ENCODE measurements around the gene RTN1.

RTN1 gene

DNA sequence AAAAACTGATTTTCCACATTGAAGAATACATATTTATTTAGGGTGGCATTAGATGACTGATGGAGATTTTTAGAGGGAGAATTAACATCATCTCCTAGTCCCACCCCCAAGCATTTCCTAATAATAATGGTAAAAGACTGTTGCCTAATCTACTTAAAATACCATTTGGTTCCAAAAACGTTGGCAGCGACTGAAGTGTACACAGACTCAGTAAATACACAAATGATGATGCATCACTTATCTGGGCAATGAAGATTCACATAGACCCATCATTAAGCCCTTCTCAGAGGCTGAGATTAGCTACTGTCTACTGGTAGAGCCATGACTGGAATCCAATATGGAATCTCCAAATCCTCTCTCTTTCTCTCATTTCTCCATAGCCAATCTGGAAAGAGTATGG lies 18.2 kb downstream of the RTN1 start:
- DNase-seq: no peak

DNA sequence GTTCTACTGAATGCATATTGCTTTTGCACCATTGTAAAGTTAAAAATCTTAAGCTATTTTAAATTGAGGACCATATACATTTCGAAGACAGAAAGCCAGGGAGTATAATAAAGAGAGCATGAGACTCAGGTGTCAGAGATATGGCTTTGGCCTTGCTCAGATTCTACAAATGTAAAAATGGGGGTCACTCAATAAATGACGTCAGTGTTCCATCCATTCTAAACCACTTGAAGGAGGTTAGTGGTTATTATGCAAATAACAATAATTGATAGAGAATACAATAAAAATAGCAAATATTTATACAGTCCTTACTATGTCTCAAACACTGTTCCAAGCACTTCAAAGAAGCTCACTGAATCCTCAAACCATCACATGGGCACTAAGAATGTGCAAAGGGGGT lies 20.1 kb downstream of the RTN1 start:
- DNase-seq: no peak

DNA sequence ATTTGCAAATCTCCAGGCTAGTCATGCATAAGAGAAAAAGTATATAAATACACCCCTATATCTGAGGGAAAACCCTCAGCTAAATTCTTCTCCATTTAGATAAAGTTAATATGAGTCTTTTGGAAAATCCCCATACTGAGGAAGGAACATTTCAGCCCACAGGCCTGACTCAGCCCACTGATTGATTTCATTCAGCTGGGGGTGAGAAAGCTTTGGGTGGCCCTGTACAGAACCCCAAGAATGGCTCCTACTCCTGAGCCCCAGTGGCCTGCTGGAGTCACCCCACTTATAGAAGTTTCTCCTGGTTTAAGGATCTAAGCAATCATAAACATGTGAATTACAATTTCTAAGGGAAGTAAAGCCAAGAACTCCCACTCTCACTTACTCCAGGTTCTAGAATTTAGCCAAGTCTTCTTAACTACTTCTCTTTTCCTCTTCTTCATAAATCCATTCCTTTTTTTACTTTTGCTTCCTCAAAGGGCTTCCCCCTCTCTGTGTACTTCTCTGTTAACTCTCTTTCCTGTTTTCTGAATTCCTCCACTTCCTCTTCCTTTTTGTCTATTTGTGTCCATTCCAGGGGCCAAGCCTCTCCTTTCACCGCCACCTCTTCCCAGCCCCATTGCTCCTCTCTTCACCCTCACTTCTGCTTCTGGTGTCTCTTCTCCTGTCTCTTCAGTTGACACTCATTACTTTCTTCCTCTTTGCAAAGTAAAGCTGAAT lies 21.0 kb downstream of the RTN1 start:
- peak in 1 of 51 donors; percentile 0 for DNase-seq

DNA sequence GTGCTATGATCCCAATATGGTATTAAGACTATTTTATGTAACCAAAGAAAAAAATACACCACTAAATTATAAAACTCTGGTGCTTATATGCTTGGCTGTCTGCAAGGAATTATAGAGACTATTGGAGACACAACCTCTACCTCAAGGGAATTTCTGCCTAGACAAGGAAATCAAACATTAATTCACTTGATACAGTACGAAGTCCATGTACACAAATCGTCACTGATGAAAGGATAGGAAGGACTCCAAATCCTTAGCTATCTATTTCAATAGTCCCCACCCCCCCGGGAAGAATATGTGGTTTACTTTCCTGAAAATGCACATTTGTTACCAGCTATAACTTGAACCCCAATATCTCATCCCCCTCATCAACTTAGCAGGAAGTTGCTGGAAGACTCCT lies 21.9 kb downstream of the RTN1 start:
- no peak for DNase-seq

DNA sequence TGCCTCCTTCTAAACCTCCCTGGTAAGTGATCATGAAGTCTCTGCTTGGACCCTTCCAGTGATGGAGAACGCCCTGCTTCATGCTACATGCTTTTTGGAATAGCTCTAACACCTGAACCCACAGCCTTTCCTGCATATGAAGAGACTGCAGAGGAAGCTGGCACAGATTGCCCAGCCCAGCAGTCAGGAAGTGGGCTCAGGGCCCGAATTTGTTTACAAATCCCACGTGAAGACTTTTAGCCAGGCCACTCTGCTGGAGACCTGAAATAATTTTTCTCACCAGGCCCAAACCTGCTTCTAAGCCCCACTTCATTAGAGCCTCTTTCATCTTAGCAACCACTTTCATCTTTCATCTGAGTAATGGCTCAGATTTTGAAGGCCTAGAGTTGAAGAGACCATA lies 22.9 kb downstream of the RTN1 start:
- DNase-seq: peak in 1 of 51 donors; percentile 2

DNA sequence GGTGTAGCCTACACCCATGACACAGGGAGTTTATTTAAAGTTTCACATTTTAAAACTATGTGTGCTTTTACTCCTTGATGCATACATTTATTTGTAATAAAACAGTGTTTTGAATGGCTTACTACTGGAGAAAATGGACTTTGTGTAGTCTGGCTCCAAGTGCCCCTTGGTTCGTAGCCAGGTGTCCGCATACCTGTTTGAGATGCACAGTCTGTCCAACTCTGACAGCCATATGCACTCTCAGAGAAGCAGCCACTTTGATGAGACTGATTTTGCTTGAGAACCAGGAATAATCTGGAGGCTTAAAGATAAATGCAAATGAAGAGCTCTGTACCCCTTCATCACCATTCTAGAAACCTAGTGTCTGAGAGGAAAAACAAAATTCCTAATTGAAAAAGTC lies 24.0 kb downstream of the RTN1 start:
- DNase-seq: no peak

DNA sequence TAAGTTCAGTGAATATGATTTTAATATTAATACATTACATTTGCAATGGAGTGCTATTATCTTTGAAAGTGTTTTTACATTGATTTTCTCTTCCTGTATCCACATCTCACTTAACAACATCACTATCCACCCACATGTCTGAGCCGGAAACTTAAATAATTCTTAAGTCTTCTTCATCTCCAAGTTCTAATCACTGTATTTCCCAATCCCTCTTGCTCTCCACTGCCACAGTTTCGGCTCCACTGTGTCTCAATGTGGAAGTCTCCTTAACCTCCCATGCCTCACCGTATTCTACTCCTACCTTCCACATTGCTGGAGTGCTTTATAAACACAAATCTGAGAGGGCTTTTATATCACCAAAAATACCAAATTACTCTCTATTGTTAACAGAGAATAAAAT lies 25.3 kb downstream of the RTN1 start:
- no peak for DNase-seq

DNA sequence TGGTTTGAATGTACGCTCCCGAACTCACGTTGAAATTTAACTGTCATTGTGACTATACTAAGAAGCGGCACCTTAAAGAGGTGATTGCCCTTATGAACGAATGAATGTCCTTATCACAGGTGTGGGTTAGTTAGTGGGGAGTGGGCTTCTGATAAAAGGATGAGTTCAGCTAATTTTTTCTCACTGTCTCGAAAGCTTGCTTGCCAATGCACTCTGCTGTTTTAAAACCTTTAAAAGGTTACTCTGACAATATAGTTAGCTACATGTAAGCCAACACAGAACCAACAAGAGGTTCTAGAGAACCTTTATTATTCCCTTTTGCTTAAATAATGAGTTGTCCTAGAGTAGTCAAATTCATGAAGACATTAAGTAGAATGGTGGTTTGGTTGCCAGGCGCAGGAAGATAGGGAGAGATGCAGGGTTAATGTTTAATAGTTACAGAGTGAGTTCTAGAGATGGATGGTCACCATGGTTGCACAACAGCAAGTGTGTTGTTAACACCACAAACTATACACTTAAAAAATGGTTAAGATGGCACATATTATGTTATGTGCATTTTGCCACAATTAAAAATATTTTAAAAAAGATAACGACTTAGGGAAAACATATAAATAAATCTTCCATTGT lies 26.3 kb downstream of the RTN1 start:
- no peak for DNase-seq

DNA sequence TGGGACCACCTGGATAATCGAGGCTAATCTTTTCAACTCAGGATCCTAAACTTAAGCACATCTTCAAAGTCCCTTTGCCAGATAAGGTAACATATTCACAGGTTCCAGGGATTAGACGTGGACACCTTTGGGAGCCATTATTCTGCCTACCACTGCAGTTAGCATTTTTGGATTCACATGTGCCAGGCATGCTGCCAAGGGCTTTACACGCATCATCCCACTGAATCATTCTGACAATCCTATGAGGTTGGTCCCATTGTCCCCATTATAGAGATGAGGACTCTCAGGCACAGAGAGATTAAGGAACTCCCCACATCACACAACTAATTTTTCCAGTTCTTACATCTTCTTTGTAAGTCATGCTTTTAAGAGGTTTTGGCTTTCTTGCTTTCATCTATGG lies 34.5 kb downstream of the RTN1 start:
- no peak for DNase-seq

DNA sequence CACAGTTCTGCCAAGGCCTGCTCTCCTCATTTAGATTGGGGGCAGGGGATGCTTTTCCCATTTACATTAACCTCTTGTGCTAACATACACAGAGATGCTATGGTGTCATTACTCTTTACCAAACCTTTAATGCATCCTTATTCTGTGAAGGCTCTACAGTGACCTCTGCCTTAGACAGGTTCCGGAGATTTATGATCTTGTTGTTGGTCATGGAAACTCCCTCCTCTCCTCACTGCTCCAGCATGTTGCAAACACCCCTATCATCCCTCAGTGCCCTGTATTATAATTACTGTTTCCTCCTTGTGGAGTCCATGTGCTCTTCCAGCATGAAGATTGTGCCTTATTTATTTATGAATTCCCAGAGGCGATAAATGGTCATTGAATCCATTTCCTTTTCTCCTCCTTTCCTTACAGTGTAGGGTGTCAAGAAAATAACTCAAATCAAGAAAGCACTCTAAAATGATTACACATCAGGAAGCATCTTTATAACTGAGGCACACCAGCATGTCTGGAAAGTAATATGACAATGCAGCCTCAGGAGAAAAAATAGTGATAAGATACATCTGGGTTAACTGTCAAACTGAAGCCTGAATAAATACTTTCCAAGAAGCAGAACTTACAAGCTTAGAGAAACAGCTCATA lies 37.8 kb downstream of the RTN1 start:
- DNase-seq: no peak

DNA sequence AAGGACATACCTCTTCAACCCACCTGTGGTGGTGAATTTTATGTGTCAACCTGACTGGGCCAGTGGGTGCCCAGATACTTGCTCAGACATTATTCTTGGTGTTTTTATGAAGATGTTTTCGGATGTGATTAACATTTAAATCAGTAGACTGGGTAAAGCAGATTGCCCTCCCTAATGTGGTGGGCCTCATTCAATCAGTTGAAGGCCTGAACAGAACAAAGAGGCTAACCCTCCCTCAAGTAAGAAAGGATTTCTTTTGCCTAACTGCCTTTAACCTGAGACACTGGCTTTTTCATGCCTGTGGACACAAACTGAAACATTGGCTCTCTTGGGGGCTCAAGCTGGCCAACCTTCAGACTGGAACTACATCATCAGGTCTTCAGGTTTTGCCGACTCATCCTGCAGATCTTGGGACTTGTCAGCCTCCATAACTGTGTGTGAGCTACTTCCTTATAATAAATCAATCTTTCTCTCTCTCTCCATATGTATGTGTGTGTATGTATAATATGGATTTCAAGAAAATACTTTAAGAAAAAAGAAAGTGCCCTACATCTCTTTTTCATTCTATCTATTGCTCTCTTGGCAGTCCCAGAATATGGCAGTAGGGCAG lies 39.4 kb downstream of the RTN1 start:
- no peak for DNase-seq

DNA sequence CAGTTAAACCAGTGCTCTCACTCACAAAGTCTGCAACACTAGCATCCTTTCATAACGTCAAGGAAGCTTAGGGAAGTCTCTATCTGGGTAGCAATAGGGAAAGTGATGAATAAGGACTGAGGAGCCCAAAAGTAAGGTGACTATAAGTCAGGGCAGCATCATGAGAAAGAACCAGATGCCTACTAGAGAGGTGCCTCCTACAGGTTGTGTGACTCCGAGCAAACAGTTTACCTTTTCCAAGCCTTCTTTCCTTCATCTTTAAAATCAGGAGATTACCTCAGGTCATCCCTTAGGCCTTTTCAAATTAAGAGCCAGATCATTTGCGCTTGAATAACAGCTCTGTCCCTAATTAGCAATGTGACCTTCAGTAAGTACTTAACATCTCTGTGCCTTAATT lies 40.2 kb downstream of the RTN1 start:
- DNase-seq: no peak

DNA sequence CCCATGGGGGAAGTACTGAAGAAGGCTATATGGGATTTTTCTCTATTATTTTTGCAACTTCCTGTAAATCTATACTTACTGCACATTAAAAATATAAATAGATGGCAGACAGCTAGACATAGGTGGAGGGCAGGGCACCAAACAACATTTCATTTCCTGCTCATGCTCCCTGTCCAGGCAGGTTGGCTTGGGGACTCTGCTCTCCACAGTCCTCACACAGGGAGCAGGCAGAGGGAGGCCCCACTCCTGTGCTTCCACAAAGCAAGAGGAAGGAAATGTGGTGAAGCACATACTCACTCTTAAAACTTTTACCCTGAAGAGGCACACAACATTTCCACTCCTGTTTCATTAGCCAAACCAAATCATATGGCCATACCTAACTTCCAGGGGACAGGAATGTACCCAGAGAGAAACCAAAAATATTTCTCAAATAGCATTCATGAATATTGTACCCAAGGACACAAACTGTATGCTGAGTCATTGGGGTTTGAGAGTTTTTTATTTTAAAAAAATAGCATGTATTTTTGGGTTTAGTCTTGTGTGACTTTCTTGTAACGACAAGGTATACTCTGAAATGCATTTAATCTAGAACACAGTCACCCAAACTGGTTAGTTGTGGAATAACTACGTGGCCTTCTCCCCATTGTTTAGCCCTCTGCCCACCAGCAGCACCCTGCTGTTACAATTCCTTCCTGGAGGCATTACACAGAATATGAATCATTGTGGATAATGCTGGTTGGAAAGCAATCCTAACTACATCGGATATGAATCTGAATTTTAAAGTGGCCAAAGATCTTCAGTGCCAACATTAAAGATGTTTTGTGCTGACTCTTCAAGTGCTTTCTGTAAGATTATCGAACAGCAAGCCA lies 40.9 kb downstream of the RTN1 start:
- no peak for DNase-seq

DNA sequence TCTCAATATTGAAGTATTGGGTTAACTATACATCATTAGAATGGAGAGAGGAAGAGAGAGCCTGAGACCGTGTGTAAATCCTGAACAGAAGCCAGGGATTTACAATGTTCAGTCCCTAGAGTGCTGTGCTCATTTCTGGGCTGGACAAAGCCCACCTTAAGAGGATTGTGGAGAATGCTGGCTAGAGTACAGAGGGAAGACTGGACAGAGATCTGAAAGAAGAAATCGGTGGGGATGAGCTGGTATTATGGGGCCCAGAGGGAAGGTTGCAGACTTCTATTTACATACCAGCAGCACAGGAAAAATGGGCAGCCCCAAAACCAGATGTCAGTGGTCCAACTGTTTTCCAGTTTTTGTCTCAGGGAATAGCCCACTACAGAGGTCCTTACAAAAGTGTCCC lies 42.3 kb downstream of the RTN1 start:
- DNase-seq: no peak

DNA sequence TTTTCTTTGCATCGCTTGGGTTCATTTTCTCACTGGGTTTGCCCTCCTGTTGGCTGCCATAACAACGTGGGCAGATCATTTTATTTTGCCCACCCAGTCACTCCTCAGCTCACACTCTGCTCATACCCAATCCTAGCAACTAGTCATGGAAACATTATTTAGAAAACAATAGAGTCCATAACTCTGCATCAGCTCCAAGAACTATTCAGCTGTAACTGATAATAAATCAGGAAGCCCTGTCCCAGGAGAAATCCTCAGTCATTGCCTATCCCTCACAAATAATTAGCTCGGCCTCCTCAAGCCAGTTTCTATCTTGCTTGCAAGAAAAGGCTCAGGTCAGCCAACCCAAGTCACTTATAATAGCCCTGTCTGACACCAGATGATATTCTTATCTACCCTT lies 43.2 kb downstream of the RTN1 start:
- DNase-seq: no peak

DNA sequence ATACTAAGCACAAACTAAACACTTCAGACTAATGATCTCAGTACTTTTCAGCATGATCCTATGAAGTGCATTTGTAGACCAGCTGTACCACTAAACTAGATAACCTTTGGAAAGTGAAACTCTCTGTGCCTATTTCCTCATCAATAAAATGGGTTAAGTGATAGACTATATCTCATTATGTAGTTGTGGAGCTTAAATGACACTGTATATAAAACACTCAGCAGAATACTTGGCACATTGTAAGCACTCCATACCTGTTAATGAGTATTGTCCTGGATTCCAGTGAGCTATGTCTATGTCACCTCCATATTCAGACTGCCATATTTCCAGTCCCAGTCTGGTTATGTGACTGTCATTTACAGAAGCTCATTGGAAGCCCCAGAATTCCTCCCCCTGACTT lies 44.4 kb downstream of the RTN1 start:
- no peak for DNase-seq

DNA sequence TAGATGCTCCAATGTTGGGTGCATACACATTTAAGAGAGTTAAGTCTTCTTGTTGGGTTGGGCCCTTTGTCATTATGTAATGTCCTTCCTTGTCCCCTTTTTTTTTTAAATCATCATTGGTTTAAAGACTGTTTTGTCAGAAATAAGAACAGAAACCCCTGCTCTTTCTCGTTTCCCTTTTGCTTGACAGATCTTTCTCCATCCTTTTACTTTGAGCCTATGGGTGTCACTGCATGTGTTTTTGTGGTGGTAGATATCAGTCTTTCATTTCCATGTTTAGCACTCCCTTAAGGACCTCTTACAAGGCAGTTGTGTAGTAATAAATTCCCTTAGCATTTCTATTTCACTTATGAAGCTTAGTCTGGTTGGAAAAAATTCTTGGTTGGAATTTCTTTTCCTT lies 47.4 kb downstream of the RTN1 start:
- no peak for DNase-seq

DNA sequence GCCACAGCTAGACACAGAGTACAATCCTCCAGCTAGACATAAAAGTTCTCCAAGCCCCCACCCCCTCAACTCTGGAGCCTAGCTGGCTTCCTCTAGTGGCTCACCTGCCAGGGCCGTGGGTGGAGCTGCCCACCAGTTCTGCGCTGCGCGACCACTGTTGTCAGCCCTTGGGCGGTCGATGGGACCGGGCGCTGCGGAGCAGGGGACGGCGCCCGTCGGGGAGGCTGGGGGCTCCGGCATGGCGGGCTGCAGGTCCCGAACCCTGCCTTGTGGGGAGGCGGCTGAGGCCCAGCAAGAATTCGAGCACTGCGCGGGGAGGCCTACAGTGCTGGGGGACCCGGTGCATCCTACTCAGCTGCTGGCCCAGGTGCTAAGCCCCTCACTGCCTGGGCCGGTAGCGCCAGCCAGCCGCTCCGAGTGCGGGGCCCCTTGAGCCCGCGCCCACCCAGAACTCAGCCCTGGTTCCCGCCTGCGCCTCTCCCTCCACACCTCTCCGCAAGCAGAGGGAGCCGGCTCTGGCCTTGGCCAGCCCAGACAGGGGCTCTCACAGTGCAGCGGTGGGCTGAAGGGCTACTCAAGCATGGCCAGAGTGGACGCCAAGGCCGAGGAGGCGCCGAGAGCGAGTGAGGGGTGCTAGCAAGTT lies 51.0 kb downstream of the RTN1 start:
- no peak for DNase-seq

DNA sequence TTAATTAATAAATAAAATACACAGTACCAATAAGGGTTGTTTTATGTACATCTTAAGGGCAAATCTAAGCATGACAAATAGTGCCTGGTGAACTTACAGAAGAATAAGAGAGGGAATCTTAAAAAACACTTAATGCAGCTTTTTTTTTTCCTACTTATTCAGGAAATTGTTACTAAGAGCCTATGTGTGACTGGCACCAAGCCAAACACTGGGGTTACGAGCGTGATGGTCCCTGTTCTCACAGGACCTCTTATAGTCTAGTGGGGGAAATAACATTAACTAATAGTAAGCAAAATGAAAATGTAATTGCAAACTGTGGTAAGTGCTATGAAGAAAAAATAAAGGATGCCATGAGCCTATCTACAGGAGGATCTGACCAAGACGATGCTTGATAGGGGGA lies 53.6 kb downstream of the RTN1 start:
- DNase-seq: no peak

DNA sequence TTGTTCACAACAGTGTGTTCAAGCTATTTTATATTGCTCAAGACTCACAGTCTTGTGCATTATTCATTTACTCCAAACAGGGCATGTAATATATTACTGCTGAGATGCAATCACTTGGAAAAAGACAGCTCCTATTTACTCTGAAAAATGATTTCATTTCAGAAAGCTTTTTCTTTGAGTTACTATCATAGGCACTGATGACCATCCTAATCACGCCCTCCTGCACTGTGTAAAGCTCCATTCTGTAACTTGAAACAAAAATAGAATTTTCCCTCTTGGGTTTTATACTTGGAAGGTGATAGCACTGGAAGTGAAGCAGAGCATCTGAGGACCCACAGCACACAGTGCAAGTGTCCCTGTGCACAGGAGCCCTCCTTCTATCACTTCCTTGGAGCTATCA lies 55.6 kb downstream of the RTN1 start:
- DNase-seq: no peak

DNA sequence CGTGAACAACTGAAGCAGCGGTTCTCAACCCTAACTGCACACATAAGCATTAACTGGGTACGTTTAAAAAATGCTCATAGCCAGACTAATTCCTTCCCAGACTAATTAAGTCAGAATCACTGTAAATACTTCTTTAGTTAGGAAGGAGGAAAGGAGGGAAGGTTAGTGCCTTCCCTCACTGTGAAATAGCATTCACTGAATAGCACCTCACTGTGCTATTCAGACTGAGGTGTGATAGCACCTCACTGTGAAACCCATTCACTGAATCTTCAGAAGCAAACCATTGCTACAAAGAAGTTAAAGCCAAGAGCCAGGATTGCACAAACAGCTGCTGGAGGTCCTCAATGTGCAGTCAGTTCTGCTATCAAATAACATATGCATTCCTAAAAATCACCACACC lies 58.8 kb downstream of the RTN1 start:
- no peak for DNase-seq
